HepG2 (cell line): Measurements from ENCODE around the gene LSM2. TPM values are rescaled to one million over a fixed set of nuclear protein-coding genes. Genes with fewer than 3 reads are reported as not detected.

Source experiments
- AKAP8 ChIP-seq: sonication (generic); formaldehyde crosslinking; IDR thresholded peaks from 2 replicates; pipeline ENCODE4 v1.5.1; 2020; ENCODE audit warnings: mild to moderate bottlenecking, missing genetic modification reagents
- CEBPB ChIP-seq: IDR thresholded peaks from 2 replicates; pipeline ENCODE4 v1.6.1; 2011; ENCODE audit warnings: low read depth, low read length, improper control_type of control experiment, borderline replicate concordance
- CENPBD1 ChIP-seq: sonication (generic); formaldehyde crosslinking; IDR thresholded peaks from 2 replicates; pipeline ENCODE4 v1.8.0; 2022; ENCODE audit warnings: missing genetic modification reagents, low read depth, mild to moderate bottlenecking, borderline replicate concordance
- CREM ChIP-seq, 2 experiments: sonication (generic) in 1 of 2; formaldehyde crosslinking in 1 of 2; IDR thresholded peaks; 2 replicates each; pipeline versions ENCODE4 v1.4.0 to v1.6.1; 2016 to 2020; ENCODE audit warnings: antibody characterized with exemption in 1 of 2, mild to moderate bottlenecking in 1 of 2, missing genetic modification reagents in 1 of 2
- KMT2A ChIP-seq: sonication (generic); formaldehyde crosslinking; IDR thresholded peaks from 2 replicates; pipeline ENCODE4 v1.4.0; 2020; ENCODE audit warnings: missing genetic modification reagents
- MAF1 ChIP-seq: sonication (generic); formaldehyde crosslinking; IDR thresholded peaks from 2 replicates; pipeline ENCODE4 v1.5.0; 2020; ENCODE audit warnings: missing genetic modification reagents, borderline replicate concordance
- NFKBIZ ChIP-seq: IDR thresholded peaks from 2 replicates; pipeline ENCODE4 v1.6.1; 2018; ENCODE audit warnings: missing genetic modification reagents, missing compliant biosample characterization
- NFRKB ChIP-seq: fragments of 450-650 bp; IDR thresholded peaks from 2 replicates; pipeline ENCODE4 v1.6.1; 2017
- PHF8 ChIP-seq: sonication (generic); formaldehyde crosslinking; IDR thresholded peaks from 2 replicates; pipeline ENCODE4 v1.5.0; 2020; ENCODE audit warnings: missing genetic modification reagents
- SNAI1 ChIP-seq: sonication (generic); formaldehyde crosslinking; IDR thresholded peaks from 2 replicates; pipeline ENCODE4 v1.5.0; 2020; ENCODE audit warnings: mild to moderate bottlenecking, missing genetic modification reagents, borderline replicate concordance
- TFDP2 ChIP-seq: sonication (generic); formaldehyde crosslinking; IDR thresholded peaks from 2 replicates; pipeline ENCODE4 v1.4.0; 2020; ENCODE audit warnings: missing genetic modification reagents
- ZBTB33 ChIP-seq: sonication (generic); formaldehyde crosslinking; IDR thresholded peaks from 2 replicates; pipeline ENCODE4 v1.4.0; 2020; ENCODE audit warnings: missing genetic modification reagents
- ZFP90 ChIP-seq: sonication (generic); formaldehyde crosslinking; IDR thresholded peaks from 2 replicates; pipeline ENCODE4 v1.8.0; 2022; ENCODE audit warnings: missing genetic modification reagents, mild to moderate bottlenecking, inconsistent platforms, borderline replicate concordance
- ZNF326 ChIP-seq: sonication (generic); formaldehyde crosslinking; IDR thresholded peaks from 2 replicates; pipeline ENCODE4 v1.4.0; 2020; ENCODE audit warnings: missing genetic modification reagents, borderline replicate concordance
- ZNF34 ChIP-seq: sonication (generic); formaldehyde crosslinking; IDR thresholded peaks from 2 replicates; pipeline ENCODE4 v1.4.0; 2020; ENCODE audit warnings: mild to moderate bottlenecking, missing genetic modification reagents, borderline replicate concordance
- ZNF672 ChIP-seq: sonication (generic); formaldehyde crosslinking; IDR thresholded peaks from 2 replicates; pipeline ENCODE4 v1.8.1; 2022; ENCODE audit warnings: missing genetic modification reagents
- ZNF780A ChIP-seq: sonication (generic); formaldehyde crosslinking; IDR thresholded peaks from 2 replicates; pipeline ENCODE4 v1.8.0; 2022; ENCODE audit warnings: mild to moderate bottlenecking, missing genetic modification reagents, moderate library complexity
- ZXDC ChIP-seq: sonication (generic); formaldehyde crosslinking; IDR thresholded peaks from 2 replicates; pipeline ENCODE4 v1.5.0; 2020; ENCODE audit warnings: mild to moderate bottlenecking, missing genetic modification reagents
- polyA plus RNA-seq, 8 experiments: library from polyadenylated mRNA; depleted of rRNA in 3 of 8; stranded (reverse) in 7 of 8; unstranded in 1 of 8; fragments of >200 nt; fragmentation: Illumina TruSeq in 4 of 8; extraction: Trizol in 4 of 8; gene quantifications; 2 replicates each; pipeline versions ENCODE4 v1.2.1 to v1.2.3, GENCODE V29; 2011 to 2016; ENCODE audit warnings: low read depth in 4 of 8, missing spikeins in 1 of 8, mixed read lengths in 1 of 8; ENCODE audit not compliant: insufficient read depth in 1 of 8
- total RNA-seq, 5 experiments: library from RNA; depleted of rRNA; stranded (reverse); fragments of >200 nt; fragmentation: Illumina TruSeq; extraction: Trizol; gene quantifications; 2 replicates each; pipeline ENCODE4 v1.2.3, GENCODE V29; 2016; ENCODE audit warnings: low read depth in 1 of 5
- TF ChIP-seq, protein P1 (sequence below): sonication (generic); formaldehyde crosslinking; IDR thresholded peaks from 2 replicates; pipeline ENCODE4 v1.4.0; 2020; ENCODE audit warnings: mild to moderate bottlenecking, missing genetic modification reagents, borderline replicate concordance
- TF ChIP-seq, protein P2 (sequence below): sonication (generic); formaldehyde crosslinking; IDR thresholded peaks from 2 replicates; pipeline ENCODE4 v1.5.0; 2020; ENCODE audit warnings: missing genetic modification reagents, mild to moderate bottlenecking, borderline replicate concordance

LSM2 gene
- total and polyA plus RNA-seq, 2 of the 13 experiments (the other 11 are each of a cell fraction or from before 2014, with no cell fraction given), result 69.4 to 90.5 TPM

DNA sequence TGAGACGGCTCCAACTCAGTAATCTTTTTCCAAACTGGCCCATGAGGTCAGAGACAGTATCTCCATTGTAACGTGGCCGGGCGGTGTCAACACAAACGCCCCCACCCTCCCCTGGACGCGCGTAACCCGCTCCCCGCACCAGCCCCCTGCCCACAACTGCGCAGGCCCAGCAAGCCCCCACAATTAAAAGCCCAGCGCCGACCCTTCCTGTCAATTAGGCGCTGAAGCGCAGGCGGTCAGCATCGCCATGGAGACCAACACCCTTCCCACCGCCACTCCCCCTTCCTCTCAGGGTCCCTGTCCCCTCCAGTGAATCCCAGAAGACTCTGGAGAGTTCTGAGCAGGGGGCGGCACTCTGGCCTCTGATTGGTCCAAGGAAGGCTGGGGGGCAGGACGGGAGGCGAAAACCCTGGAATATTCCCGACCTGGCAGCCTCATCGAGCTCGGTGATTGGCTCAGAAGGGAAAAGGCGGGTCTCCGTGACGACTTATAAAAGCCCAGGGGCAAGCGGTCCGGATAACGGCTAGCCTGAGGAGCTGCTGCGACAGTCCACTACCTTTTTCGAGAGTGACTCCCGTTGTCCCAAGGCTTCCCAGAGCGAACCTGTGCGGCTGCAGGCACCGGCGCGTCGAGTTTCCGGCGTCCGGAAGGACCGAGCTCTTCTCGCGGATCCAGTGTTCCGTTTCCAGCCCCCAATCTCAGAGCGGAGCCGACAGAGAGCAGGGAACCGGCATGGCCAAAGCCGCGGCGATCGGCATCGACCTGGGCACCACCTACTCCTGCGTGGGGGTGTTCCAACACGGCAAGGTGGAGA lies 8.5 kb upstream of the LSM2 start, which contains the start of the genes HSPA1A and HSPA1L (continued):
- no peak; the same call in 1 of the 2 replicates for TF ChIP-seq TFDP2 (CRISPR knock-in tag)
- no peak for TF ChIP-seq CREM (IDR thresholded peaks at IDR 0.05)
- no peak for TF ChIP-seq CREM (CRISPR knock-in tag; IDR thresholded peaks at IDR 0.05)
- no peak for TF ChIP-seq CEBPB
- no peak for TF ChIP-seq CENPBD1
- TF ChIP-seq AKAP8 (CRISPR knock-in tag), result no peak
- no peak for TF ChIP-seq MAF1 (CRISPR knock-in tag)
- no peak for TF ChIP-seq ZBTB33 (CRISPR knock-in tag)
- TF ChIP-seq PHF8 (CRISPR knock-in tag), result peak; percentile 48
- no peak for TF ChIP-seq ZNF34 (CRISPR knock-in tag)
- no peak for TF ChIP-seq NFKBIZ (CRISPR knock-in tag)
- TF ChIP-seq, protein P1, sequence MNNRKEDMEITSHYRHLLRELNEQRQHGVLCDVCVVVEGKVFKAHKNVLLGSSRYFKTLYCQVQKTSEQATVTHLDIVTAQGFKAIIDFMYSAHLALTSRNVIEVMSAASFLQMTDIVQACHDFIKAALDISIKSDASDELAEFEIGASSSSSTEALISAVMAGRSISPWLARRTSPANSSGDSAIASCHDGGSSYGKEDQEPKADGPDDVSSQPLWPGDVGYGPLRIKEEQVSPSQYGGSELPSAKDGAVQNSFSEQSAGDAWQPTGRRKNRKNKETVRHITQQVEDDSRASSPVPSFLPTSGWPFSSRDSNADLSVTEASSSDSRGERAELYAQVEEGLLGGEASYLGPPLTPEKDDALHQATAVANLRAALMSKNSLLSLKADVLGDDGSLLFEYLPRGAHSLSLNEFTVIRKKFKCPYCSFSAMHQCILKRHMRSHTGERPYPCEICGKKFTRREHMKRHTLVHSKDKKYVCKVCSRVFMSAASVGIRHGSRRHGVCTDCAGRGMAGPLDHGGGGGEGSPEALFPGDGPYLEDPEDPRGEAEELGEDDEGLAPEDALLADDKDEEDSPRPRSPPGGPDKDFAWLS (CRISPR knock-in tag), result no peak
- no peak for TF ChIP-seq NFRKB
- TF ChIP-seq ZNF326 (CRISPR knock-in tag), result no peak
- peak; percentile 73 for TF ChIP-seq KMT2A (CRISPR knock-in tag)
- TF ChIP-seq SNAI1 (CRISPR knock-in tag), result no peak
- TF ChIP-seq ZFP90 (CRISPR knock-in tag), result no peak
- TF ChIP-seq, protein P2, sequence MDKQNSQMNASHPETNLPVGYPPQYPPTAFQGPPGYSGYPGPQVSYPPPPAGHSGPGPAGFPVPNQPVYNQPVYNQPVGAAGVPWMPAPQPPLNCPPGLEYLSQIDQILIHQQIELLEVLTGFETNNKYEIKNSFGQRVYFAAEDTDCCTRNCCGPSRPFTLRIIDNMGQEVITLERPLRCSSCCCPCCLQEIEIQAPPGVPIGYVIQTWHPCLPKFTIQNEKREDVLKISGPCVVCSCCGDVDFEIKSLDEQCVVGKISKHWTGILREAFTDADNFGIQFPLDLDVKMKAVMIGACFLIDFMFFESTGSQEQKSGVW (CRISPR knock-in tag), result no peak
- TF ChIP-seq ZNF780A (CRISPR knock-in tag), result no peak
- TF ChIP-seq ZXDC (CRISPR knock-in tag), result no peak
- no peak for TF ChIP-seq ZNF672 (CRISPR knock-in tag)
